ENCODE results near the gene FOXP1.

DNA sequence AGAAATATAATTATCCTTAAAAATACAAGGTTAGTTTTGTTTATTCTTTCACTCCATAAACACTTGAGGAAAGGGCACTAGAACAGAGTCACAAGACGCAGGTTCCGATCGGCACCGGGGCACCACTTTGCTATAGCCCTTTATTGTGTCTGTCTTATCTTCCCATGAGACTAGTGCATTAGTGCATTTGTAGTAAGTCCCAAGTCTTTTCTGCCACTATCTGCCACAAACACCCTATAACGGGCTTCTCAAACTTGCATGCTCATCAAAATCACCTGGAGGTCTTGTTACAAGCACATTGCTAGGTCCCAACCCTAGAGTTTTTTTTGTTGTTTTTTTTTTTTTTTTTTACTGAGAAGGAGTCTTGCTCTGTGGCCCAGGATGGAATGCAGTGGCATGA lies 213.1 kb downstream of the FOXP1 start:
- no peak for TF ChIP-seq POLR2AphosphoS5 (IDR thresholded peaks at IDR 0.05)
- TF ChIP-seq, protein P1, sequence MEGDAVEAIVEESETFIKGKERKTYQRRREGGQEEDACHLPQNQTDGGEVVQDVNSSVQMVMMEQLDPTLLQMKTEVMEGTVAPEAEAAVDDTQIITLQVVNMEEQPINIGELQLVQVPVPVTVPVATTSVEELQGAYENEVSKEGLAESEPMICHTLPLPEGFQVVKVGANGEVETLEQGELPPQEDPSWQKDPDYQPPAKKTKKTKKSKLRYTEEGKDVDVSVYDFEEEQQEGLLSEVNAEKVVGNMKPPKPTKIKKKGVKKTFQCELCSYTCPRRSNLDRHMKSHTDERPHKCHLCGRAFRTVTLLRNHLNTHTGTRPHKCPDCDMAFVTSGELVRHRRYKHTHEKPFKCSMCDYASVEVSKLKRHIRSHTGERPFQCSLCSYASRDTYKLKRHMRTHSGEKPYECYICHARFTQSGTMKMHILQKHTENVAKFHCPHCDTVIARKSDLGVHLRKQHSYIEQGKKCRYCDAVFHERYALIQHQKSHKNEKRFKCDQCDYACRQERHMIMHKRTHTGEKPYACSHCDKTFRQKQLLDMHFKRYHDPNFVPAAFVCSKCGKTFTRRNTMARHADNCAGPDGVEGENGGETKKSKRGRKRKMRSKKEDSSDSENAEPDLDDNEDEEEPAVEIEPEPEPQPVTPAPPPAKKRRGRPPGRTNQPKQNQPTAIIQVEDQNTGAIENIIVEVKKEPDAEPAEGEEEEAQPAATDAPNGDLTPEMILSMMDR (IDR thresholded peaks at IDR 0.05): no peak
